Measurements from ENCODE around the gene PTCH1.

PTCH1 gene

DNA sequence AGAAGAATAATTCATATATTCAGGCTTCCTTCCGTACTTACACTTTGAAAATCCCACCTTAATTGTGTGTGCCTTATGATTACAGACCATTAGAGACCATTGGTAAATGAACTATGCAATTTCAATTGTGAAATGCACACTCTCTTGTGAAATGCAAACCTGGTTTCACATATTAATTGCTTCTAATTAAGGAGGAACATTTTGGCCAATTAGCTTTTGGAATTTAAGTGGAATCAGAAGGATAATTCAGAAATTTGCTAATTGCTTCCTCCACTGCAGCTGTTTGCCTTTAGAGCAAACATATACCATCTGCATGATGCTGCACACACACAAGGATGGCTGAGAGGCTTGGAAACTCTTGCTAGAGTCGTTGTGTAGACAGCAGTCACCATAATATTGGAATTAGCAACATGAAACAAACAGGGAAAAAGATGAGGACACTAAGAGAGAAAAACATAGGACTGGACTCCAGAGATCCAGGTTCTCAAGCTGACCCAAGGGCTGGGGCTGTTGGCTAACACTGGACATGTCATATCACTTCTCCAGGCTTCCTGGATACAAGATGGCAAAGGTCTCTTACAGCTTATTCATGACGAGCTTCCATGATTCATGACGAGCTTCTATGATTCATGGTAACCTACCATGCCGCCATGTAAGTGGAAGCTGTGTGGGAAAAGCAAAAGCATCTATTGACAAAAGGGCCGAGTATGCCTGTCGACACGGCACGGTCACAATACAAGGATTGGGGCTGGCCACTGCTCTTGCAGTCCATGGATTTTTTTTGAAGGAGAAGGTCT is 78.0 kb downstream of the PTCH1 start:
- no peak for DNase-seq (ENCODE audit: low read depth)

DNA sequence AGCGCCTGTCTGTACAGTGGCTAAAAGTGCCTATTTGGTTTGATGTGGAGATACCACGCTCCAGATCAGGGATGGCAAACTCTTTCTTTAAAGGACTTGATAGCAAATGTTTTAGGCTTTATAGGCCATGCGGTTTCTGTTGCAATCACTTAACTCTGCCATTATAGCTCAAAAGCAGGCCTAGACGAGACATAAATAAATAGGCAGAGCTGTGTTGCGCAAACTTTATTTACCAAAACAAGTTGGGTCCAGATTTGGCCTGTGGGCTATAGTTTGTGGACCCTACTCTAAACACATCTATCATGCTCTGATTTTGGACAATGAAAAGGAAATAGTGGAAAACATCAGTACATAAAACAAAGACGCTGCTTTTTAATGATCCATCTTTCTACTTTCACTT is 79.2 kb downstream of the PTCH1 start:
- no peak for DNase-seq (ENCODE audit: low read depth)

DNA sequence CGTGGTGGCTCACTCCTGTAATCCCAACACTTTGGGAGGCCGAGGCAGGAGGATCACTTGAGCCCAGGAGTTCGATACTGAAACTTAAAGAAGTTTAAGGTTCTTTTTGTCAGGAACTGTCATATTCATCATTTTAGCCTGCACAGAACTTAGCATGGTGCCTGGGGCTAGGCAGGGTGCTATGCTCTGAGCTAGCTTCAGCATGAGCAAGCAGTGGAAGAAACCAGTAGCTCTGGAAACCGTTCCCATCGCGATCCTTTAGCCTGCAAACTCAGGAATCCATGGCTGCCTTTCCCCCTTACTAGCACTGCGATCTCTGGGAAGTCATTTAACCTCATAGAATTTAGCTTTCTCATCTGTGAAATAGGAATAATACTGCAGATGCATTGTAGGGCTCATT is 80.4 kb downstream of the PTCH1 start:
- DNase-seq (ENCODE audit: low read depth), result no peak

DNA sequence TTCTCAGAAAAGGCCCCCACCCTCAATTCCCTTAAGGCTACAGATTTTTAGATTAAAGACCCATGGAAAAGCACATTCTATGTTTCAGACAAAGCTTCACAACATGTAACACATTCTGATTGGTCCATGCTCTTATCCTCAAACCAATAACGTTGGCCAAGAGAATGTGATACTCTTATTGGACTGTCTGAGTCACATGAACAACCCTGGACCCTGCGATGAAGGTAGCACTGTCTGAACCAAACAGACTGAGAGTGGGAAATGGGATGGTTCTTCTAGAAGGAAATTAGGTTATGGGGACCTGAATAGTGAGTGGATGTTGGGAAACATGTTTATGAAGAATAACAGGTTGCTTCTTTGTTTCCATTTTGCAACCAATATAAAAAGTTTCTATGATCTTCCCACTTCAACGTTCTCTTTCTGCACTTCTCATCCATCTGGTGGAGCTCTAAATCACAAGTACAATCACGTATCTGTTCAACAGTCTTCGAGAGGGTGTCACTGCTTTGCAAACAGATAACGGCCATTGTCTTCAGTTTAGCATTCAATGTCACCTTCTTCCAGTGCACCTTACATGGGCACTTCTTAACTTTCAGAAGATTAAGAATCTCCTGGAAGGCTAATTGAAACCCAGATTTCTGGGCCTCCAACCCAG is 81.6 kb downstream of the PTCH1 start:
- no peak for DNase-seq (ENCODE audit: low read depth)

DNA sequence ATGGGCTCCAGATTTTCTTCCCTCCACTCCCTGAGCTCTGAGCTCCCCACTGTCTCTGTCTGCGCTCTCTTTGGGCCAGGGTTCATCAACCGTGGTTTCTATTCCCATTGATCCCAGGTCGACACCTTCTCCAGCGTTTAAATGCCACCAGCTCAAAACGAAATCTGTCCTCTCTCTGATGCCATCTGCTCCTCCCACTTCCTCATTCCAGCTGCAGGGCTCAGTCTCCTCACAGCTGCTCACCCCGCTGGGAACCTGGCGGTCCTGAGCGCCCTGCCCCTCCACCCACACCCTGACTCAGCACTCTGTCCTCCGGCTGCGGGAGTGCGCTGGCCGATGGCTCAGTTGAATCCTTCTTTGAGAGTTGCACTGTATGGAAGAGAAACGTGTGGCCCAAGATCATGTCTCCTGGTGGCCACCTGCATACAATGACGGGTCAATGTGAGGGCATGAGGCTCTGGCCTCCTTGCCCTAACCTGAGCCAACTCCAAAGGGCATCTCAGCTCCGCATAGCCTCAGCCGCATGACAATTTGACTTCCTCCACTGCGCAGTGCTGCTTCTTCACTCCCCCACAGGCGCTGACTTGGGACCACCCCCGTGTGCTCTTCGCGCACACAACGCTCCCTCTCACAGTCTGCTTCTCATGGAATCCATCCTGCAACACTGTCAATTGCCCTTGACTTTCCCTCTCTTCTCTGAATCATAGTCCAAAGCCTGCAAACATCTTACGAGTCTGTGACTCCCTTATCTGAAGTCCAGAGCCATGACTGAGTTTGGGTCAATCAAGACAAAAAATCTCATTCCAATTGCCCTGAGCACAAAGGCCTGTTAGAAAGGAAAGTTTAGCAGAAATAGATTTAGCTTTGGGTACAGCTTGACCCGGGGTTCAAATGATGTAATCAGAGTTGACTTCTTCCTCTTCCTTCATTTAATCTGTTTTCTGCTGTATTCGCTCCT is 82.4 kb downstream of the PTCH1 start:
- DNase-seq (ENCODE audit: low read depth), result no peak

DNA sequence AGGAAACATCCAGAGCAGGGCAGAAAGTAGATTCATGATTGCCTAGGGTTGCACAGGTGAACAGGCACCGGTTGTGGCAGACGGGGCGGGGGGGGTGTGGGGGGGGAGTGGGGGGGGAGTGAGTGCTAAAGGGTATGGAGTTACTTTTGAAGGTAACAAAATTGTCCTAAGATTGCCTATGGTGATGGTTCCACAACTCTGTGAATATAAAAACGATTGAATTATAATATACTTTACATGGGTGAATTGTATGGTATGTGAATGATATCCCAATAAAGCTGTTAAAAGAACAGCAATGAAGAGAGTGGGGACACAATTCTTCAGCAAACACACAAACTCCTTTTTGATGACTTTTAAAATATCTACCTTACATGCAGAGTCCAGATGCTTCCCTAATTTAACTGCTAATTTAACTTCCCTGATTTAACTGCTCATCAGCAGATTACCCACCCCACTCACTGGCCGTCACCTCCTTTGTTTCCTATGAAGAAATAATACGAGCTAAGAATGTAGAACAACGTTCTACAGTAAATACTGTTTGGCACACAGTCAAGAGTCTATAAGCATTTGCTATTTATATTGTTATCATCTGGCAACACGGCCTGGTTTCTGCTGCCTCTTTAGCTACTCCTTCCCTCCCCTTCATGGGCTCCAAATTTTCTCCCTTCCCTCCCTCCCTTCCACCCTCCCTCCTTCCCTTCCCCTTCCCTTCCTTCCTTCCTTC is 83.5 kb downstream of the PTCH1 start:
- DNase-seq (ENCODE audit: low read depth), result no peak

DNA sequence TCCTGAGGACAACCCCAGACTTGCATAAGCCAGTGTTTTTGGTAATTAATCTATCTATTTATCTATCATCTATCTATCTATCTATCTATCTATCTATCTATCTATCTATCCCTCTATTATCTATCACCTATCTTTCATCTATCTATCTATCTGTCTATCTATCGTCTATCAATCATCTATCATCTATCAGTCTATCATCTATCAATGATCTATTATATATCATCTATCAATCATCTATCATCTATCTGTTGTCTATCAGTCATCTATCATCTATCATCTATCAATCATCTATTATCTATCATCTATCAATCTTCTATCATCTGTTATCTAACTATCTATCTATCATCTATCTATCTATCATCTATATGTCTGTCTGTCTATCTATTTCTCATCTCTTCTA is 85.5 kb downstream of the PTCH1 start:
- DNase-seq (ENCODE audit: low read depth), result no peak

DNA sequence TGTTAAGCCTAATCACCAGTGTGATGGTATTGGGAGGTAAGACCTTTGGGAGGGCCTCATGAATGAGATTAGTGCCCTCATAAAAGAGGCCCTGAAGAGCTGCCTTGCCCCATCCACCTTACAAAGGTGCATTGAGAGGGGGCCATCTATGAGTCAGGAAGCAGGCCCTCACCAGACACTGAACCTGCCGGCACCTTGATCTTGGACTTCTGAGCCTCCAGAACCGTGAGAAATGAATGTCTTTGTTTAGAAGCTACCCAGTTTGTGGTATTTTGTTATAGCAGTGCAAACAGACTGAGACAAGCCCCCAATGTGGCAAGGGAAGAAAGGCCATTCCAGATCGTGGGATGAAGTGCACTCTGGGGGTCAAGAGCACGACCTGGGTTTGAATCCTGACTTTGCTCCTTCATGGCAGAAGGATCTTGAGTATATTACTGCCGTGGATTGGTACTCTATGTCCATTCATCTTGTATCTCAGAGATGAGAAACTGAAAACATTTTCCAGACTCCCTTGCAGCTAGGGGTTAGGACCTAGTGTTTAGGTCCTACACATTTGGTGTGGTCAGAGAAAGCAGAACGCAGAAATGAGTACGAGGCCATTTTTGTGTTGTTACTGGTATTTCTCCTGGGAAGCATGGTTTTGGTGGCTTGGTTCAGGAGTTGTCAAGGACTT is 86.7 kb downstream of the PTCH1 start:
- DNase-seq (ENCODE audit: low read depth), result no peak

DNA sequence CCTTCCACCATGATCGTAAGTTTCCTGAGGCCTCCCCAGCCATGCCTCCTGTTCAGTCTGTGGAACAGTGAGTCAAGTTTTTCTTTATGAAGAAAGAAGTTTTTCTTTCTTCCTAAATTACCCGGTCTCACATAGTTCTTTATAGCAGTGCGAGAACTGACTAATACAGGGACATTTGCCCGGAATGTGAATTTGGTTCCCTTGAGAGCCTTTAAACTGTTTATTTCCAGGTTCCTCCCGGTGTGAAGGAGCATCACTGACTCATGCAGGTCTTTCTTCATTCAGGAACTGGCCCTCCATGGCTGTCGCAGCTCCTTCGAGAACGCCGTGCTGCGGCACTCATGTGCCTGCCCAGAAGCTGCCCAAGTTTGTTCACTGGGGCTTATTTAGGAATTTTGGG is 87.7 kb downstream of the PTCH1 start:
- no peak for DNase-seq (ENCODE audit: low read depth)

DNA sequence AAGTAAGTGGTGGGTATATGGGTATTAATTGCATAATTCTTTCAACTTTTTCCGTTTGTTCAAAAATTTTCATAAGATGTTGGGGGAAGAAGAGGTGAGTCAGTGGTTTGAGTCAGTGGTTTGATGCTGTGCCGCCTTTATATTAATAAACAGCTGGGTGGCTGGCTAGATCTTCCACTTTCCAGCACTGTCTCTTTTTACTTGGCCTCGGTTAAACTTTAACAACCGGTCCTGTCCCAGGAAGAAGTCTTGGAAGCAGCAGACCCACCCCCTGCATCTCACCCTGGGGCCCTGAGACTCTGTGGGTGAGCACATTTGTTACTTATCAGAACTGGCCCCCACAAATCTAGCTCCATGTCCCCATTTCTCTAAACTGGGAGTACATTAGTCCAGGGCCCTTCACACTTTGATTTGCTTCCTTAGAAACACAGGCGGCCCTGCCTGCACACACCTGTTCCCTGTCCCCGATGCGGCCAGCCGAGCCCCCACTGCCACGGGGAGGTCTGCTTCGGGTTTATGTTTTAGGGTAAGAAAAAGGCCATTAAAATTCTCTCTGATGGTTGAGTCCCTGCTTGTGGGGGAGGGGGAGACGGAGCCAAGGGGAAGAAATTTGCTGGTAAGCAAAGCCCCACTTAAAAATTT is 90.7 kb downstream of the PTCH1 start:
- DNase-seq (ENCODE audit: low read depth), result no peak

DNA sequence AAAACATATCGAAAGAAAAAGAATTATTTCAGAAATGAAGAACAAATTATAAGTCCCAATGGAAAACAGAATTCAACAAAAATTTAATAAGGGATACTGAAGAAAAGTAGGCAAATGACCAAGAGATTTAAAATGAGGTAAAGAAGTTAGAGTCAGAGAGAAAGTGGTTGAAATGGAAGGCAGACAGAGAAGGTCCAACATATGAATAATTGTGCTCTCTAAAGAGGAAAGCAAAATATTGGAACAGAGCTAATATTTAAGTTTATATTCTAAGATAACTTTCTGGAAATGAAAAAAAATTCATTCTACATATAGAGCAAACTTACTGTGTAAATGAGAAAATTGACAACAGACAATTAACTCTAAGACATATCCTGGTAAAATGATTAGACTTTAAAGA is 94.1 kb downstream of the PTCH1 start:
- no peak for DNase-seq (ENCODE audit: low read depth)

DNA sequence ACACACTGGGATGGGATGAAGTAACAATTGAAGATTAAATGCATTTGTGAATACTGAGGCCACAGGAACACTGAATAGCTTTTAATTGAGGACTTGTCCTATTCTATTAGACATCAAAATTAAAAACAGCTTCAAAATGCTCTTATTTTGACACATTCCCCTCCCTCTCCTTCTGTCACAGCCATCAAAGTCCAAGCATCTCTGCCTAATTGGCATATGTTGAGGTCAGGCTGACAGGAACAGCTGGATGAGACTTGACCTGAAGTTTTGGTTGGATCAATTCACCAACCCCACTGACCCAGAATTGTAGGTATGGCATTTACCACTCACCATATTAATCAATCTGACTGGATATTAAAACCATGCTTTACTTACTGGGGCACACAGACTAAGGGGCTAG is 96.3 kb downstream of the PTCH1 start:
- DNase-seq (ENCODE audit: low read depth), result no peak

DNA sequence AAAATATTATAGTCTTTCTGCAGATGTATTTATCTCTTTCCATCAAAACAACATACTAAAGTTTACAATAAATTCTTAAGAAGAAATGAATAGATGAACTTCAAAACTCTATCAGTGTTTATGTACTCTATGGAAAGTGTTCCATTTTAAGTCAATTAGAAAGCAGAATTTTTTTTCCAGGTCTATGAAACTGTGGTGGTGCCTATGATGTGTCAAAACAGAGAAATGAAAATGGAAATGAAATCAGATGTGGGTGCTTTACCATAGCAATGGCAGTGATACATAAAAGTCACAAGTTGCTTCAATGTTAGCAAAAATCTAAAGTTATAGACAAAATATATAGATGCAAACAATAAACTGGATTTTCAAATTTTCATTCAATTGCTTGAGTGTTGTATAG is 97.3 kb downstream of the PTCH1 start:
- no peak for DNase-seq (ENCODE audit: low read depth)

DNA sequence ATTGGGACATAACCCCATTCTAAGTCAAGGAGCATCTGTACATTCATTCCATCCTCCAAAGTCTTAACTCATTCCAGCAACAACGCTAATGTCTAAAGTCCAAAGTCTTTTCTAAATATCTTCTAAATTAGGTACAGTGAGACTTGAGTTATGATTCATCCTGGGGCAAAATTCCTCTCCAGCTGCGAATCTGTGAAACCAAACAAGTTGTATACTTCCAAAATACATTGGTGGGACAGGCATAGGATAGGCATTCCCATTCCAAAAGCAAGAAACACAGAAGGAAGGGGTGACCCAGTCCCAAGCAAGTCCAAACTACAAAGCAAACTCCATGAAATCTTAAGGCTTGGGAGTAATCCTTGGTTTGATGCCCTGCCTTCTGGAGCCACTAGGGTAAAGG is 101.6 kb downstream of the PTCH1 start:
- no peak for DNase-seq (ENCODE audit: low read depth)

DNA sequence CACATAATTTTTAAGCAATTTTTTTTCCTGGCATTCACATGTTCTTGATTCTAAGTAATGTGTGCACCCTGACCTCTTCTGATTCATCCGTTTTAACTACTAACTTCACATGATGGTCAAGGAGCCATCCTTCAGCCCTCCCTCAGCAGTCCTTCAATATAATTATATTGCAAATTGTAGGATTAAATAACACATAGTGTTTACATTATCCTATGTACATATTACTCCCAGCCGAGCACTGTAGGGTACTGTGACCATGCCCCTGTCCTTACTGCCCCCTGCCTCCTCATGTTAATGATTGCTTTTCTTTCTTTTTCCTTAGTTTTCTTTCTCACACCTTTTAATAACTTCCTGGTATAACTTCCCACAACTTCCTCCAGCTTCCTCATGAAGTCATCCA is 103.0 kb downstream of the PTCH1 start:
- DNase-seq (ENCODE audit: low read depth), result no peak

DNA sequence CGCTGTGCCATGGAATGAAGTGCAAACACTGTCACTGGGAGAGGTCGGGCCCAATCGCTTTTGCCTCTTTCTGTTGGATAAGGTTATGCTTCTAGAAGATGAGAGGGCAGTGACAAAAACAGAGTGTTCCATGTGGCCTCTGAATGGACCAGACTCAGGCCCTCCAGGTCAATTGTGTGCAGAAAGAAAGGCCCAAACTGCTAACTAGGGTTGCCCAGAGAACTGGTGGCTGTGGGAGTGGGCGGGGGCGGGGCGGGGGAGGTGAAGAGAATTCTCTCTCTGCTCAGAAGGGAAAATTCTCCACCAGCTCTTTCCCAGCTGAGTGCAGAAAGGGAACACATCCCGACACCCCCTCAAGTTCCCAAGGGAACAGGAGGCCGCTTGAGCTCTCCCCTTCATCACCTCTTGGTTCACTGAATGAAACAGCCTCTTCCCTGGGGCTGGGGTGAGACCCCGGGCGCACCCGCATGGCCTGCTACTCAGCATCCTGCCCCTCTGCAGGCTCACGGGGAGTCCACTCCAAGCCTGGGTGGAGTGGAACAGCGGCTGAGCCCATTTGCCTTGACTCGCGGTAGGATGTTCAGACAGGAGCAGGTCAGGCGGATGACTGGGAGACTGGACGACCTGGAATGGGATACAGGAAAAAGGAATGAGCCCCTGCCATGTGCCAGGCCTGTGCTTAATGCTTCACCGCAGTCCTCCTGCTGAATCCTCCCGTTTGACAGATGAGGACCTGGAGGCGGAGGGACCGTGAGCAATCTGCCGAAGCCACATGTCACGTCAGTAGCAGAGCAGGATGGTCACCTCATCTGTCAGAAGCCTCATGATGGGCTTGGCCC is 105.5 kb downstream of the PTCH1 start:
- no peak for DNase-seq (ENCODE audit: low read depth)

DNA sequence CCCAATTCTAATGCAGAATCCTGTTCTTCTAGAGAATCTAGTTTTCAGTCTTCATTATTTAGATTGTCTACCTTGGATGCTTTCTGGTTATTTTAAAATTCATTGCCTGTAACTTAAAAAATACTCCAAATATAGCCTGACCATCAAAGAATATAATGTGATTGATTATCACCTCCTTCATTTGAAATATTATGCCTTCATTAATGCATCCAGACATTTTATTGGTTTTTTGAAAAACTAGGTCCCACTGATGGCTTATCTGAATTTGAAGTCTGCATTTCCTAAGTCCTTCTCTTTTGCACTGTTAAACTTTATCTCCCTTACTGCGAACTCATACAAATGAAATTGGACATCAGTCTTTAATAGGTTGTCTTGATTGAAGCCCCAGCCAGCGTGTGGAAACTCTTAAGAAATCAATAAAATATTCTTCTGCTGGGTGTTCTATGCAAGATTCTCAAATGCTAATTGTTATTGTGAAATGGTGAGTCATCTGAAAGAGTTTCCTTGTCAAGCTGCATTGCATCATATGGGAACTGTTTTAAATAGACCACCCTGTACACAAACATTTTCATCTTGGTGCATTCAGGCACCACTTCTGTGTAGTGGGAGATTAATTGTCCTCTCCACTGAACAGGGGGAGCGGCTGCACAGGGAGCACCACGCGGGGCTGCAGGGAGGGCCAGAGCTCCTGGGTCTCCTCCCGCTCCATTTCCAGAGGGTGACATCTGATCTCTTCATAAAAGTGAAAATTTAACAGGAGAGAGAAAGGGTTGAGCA is 106.9 kb downstream of the PTCH1 start:
- no peak for DNase-seq (ENCODE audit: low read depth)

DNA sequence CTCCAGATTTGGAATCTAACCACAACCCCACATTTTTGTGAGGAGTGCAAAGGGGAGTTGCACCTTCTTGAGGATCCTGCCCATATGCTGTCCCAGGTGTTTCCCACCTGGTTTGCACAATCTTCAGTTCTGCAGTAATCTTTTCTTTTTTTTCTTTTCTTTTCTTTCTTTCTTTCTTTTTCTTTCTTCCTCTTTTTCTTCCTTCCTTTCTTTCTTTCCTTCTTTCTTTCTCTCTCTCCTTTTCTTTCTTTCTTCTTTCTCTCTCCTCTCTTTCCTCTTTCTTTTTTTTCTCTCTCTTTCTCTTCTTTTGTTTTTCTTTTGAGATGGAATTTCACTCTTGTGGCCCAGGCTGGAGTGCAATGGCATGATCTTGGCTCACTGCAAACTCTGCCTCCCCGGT is 109.2 kb downstream of the PTCH1 start:
- no peak for DNase-seq (ENCODE audit: low read depth)

DNA sequence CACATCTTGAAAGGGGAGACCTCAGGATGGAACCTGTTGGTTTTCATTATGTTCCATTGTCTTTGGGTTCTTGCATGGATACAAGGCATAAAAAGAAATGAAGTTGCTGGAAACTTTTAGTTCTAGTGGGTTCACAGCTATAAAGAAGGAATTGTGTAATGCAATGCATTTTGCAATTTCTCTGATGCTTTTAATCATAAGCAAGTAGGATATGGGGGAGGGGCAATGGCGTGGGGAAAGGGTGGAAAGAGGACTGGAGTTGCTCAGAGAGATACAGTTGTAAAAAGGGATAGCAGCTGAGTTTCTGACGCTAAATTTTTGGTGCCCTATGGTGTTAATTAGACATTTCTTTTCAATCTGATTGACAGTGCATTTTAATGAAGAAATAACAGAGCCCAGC is 110.7 kb downstream of the PTCH1 start:
- DNase-seq (ENCODE audit: low read depth), result no peak
